Measurements from ENCODE around the gene TASOR2. TPM values are rescaled to one million over a fixed set of nuclear protein-coding genes. Genes with fewer than 3 reads are reported as not detected.
A peak's percentile ranks its signal among the peaks of the same experiment; 100 is the strongest.

TASOR2 gene
- total and polyA plus RNA-seq, 2 donors (not counting 1 experiment from before 2014, with no cell fraction given), result 12.3 to 68.6 TPM

- no peak for DNase-seq
- intact Hi-C loops (cut with micrococcal nuclease), result loop anchor here (1.0 kb wide), 1 partner anchor 14 kb away; no protein-coding TSS in a partner anchor
- ChIA-PET POLR2A (no interaction called here), CTCF (interaction anchor here (1.0 kb wide), 1 partner anchor 44 kb away, joined by 4 read pairs; no protein-coding TSS in a partner anchor)
- Mint-ChIP-seq H3K9me3 (ENCODE audit: insufficient read depth) (no peaks in the 10 kb centered on the region), H3K27ac (no peak overlapping the region), H3K4me3 (peak overlapping the region; percentile 96), H3K4me1 (peaks cover 20% of the 10 kb centered on the region), H3K27me3 (peaks cover 4% of the 10 kb centered on the region)
- Histone ChIP-seq H3K27ac (ENCODE audit: low read length in 2 of 2) (no peak overlapping the region), H3K4me3 (ENCODE audit: control extremely low read depth in 1 of 5, extremely low read depth in 1 of 5, insufficient read depth in 1 of 5, low read depth in 2 of 5, low read length in 4 of 5) (peak overlapping the region; percentile 38 to 80 (median 68)), H3K4me2 (replicated peaks; ENCODE audit: low read depth, low read length, poor library complexity, severe bottlenecking) (peak overlapping the region; percentile 87), H3K4me1 (ENCODE audit: control insufficient read depth in 2 of 2, insufficient read depth in 2 of 2, low read length in 2 of 2) (peaks cover 14 to 15% of the 10 kb centered on the region in 2 donors), H2AFZ (ENCODE audit: insufficient read depth, low read depth, low read length, poor library complexity, severe bottlenecking) (peak overlapping the region; percentile 87), H3K9me3 (ENCODE audit: control extremely low read depth in 1 of 3, control insufficient read depth in 2 of 3, insufficient read depth in 1 of 3, low read length in 2 of 3) (peaks cover 0 to 2% (median 0%) of the 10 kb centered on the region in 3 donors), H4K20me1 (ENCODE audit: control insufficient read depth, insufficient read depth, low read length, poor library complexity, severe bottlenecking) (no peaks in the 10 kb centered on the region), H3K27me3 (replicated peaks in 1 of 4; ENCODE audit: control extremely low read depth in 1 of 4, control insufficient read depth in 3 of 4, insufficient read depth in 4 of 4, low read length in 3 of 4) (no peaks in the 10 kb centered on the region), H3K9ac (ENCODE audit: low read length) (peak overlapping the region; percentile 76), H3K79me2 (ENCODE audit: control insufficient read depth, insufficient read depth, low read length) (no peaks in the 10 kb centered on the region), H3K36me3 (replicated peaks in 1 of 2; ENCODE audit: control extremely low read depth in 1 of 2, control insufficient read depth in 1 of 2, extremely low read depth in 1 of 2, insufficient read depth in 2 of 2, low read length in 1 of 2) (no peaks in the 10 kb centered on the region)
- no peak for TF ChIP-seq EZH2 (IDR thresholded peaks at IDR 0.05; ENCODE audit: borderline replicate concordance, insufficient read depth, low read depth, low read length, poor library complexity, severe bottlenecking)
- no peak for TF ChIP-seq CTCF (IDR thresholded peaks at IDR 0.05)
- ATAC-seq (ENCODE audit: low read depth), result no peak
- 17% methylated on average over 11 of the region's 15 CpGs for WGBS (ENCODE audit: insufficient coverage)
Observed at GRCh38 chr10:5666841-5667630, 17.6 kb upstream of the TASOR2 start.

- H3K36me3 ChIP-seq (replicated peaks in 1 of 2; ENCODE audit: control extremely low read depth in 1 of 2, control insufficient read depth in 1 of 2, extremely low read depth in 1 of 2, insufficient read depth in 2 of 2, low read length in 1 of 2), result no peaks in the 10 kb centered on the region
- Mint-ChIP-seq H3K4me3 (no peak overlapping the region), H3K4me1 (peaks cover 19% of the 10 kb centered on the region), H3K27me3 (peaks cover 4% of the 10 kb centered on the region), H3K27ac (no peak overlapping the region), H3K9me3 (ENCODE audit: insufficient read depth) (no peaks in the 10 kb centered on the region)
- H3K79me2 ChIP-seq (ENCODE audit: control insufficient read depth, insufficient read depth, low read length), result no peaks in the 10 kb centered on the region
- no peak overlapping the region for H3K4me3 ChIP-seq (ENCODE audit: control extremely low read depth in 1 of 5, extremely low read depth in 1 of 5, insufficient read depth in 1 of 5, low read depth in 2 of 5, low read length in 4 of 5)
- H3K4me1 ChIP-seq (ENCODE audit: control insufficient read depth in 2 of 2, insufficient read depth in 2 of 2, low read length in 2 of 2), result peaks cover 14 to 15% of the 10 kb centered on the region in 2 donors
- intact Hi-C loops (cut with micrococcal nuclease), result no loop called here
- ChIA-PET POLR2A (no interaction called here), CTCF (interaction anchor here (1.2 kb wide), 1 partner anchor 39 kb away, joined by 4 read pairs; no protein-coding TSS in a partner anchor)
- no CpG with 5 or more reads among the region's 4 CpGs for WGBS (ENCODE audit: insufficient coverage)
- TF ChIP-seq CTCF (IDR thresholded peaks at IDR 0.05), result no peak
- TF ChIP-seq EZH2 (IDR thresholded peaks at IDR 0.05; ENCODE audit: borderline replicate concordance, insufficient read depth, low read depth, low read length, poor library complexity, severe bottlenecking), result no peak
- ATAC-seq (ENCODE audit: low read depth) (no peak), DNase-seq (no peak)
- H3K27me3 ChIP-seq (replicated peaks in 1 of 4; ENCODE audit: control extremely low read depth in 1 of 4, control insufficient read depth in 3 of 4, insufficient read depth in 4 of 4, low read length in 3 of 4), result peaks cover 0 to 3% (median 0%) of the 10 kb centered on the region in 4 experiments
- no peaks in the 10 kb centered on the region for H4K20me1 ChIP-seq (ENCODE audit: control insufficient read depth, insufficient read depth, low read length, poor library complexity, severe bottlenecking)
- H3K9me3 ChIP-seq (ENCODE audit: control extremely low read depth in 1 of 3, control insufficient read depth in 2 of 3, insufficient read depth in 1 of 3, low read length in 2 of 3), result peaks cover 0 to 6% (median under 1%) of the 10 kb centered on the region in 3 donors
- H3K9ac ChIP-seq (ENCODE audit: low read length), result no peak overlapping the region
- no peak overlapping the region for H3K27ac ChIP-seq (ENCODE audit: low read length in 2 of 2)
- no peak overlapping the region for H3K4me2 ChIP-seq (replicated peaks; ENCODE audit: low read depth, low read length, poor library complexity, severe bottlenecking)
- H2AFZ ChIP-seq (ENCODE audit: insufficient read depth, low read depth, low read length, poor library complexity, severe bottlenecking), result no peak overlapping the region
Observed at GRCh38 chr10:5668429-5668828, 16.2 kb upstream of the TASOR2 start.

All from B cell (primary cell).